IPS-20b (cell line): ENCODE results near the gene KLHL28.
"Not testable (repeated sequence)": the region's sequence is repeated elsewhere in the genome, so short reads cannot be mapped to it uniquely, and the experiment has no call there.

Experiments used
- H3K27ac ChIP-seq: one replicate; pipeline ENCODE4 v1.5.1; 2013; ENCODE audit warnings: low read length
- H3K27me3 ChIP-seq: 2 replicates; pipeline ENCODE4 v1.6.1; 2013; ENCODE audit warnings: mild to moderate bottlenecking, low read length, inconsistent platforms; ENCODE audit not compliant: insufficient read depth
- H3K36me3 ChIP-seq: 2 replicates; pipeline ENCODE4 v1.6.1; 2013; ENCODE audit warnings: low read depth, mild to moderate bottlenecking, inconsistent platforms, low read length, moderate library complexity; ENCODE audit not compliant: insufficient read depth
- H3K4me1 ChIP-seq: 2 replicates; pipeline ENCODE4 v1.6.1; 2013; ENCODE audit warnings: mild to moderate bottlenecking, control low read depth, inconsistent platforms, low read length, moderate library complexity; ENCODE audit not compliant: insufficient read depth
- H3K4me3 ChIP-seq: 2 replicates; pipeline ENCODE4 v1.5.1; 2013; ENCODE audit warnings: mild to moderate bottlenecking, low read length, inconsistent platforms
- H3K9ac ChIP-seq: 2 replicates; pipeline ENCODE4 v1.6.1; 2013; ENCODE audit warnings: low read depth, mild to moderate bottlenecking, inconsistent platforms, low read length, moderate library complexity
- H3K9me3 ChIP-seq: 2 replicates; pipeline ENCODE4 v1.6.1; 2013; ENCODE audit warnings: mild to moderate bottlenecking, low read depth, low read length, inconsistent platforms; ENCODE audit not compliant: insufficient read depth

KLHL28 gene

GRCh38 chr14:44895716-44896115, 66.0 kb downstream of the KLHL28 start:
- no peaks in the 10 kb centered on the region for H3K9me3 ChIP-seq
- H3K4me1 ChIP-seq, result peaks cover 7% of the 10 kb centered on the region; the same call in 1 of the 2 replicates
- H3K27me3 ChIP-seq, result no peaks in the 10 kb centered on the region
- H3K27ac ChIP-seq, result no peak overlapping the region
- no peak overlapping the region for H3K9ac ChIP-seq
- H3K36me3 ChIP-seq, result no peaks in the 10 kb centered on the region
- no peak overlapping the region for H3K4me3 ChIP-seq

GRCh38 chr14:44893535-44893934, 68.2 kb downstream of the KLHL28 start:
- Histone ChIP-seq H3K4me1 (peaks cover 7% of the 10 kb centered on the region; the same call in 1 of the 2 replicates), H3K27ac (no peak overlapping the region), H3K9me3 (no peaks in the 10 kb centered on the region), H3K36me3 (no peaks in the 10 kb centered on the region), H3K4me3 (no peak overlapping the region), H3K27me3 (no peaks in the 10 kb centered on the region), H3K9ac (no peak overlapping the region)

- H3K4me1 ChIP-seq, H3K4me3 ChIP-seq, H3K9me3 ChIP-seq, H3K27ac ChIP-seq, H3K9ac ChIP-seq, H3K36me3 ChIP-seq, H3K27me3 ChIP-seq: not testable (repeated sequence)
Observed at GRCh38 chr14:44891726-44892372, 69.9 kb downstream of the KLHL28 start.

- no peak overlapping the region for H3K27ac ChIP-seq
Observed at GRCh38 chr14:44889595-44890471, 71.9 kb downstream of the KLHL28 start.

GRCh38 chr14:44887596-44887955, 74.2 kb downstream of the KLHL28 start:
- H3K27me3 ChIP-seq, result no peaks in the 10 kb centered on the region
- H3K27ac ChIP-seq, result no peak overlapping the region
- no peaks in the 10 kb centered on the region for H3K4me1 ChIP-seq
- no peak overlapping the region for H3K9ac ChIP-seq
- H3K4me3 ChIP-seq, result no peak overlapping the region
- peaks cover 3% of the 10 kb centered on the region; the same call in 1 of the 2 replicates for H3K9me3 ChIP-seq
- H3K36me3 ChIP-seq, result no peaks in the 10 kb centered on the region

More at GRCh38 chr14:44889595-44890471, 71.9 kb downstream of the KLHL28 start:
- no peaks in the 10 kb centered on the region for H3K4me1 ChIP-seq
- H3K4me3 ChIP-seq, result no peak overlapping the region
- no peaks in the 10 kb centered on the region for H3K27me3 ChIP-seq
- no peak overlapping the region for H3K9ac ChIP-seq
- H3K9me3 ChIP-seq, result no peaks in the 10 kb centered on the region
- no peaks in the 10 kb centered on the region for H3K36me3 ChIP-seq

GRCh38 chr14:44886860-44887595, 74.7 kb downstream of the KLHL28 start:
- Histone ChIP-seq H3K4me1 (no peaks in the 10 kb centered on the region), H3K27me3 (no peaks in the 10 kb centered on the region), H3K9me3 (peaks cover 8% of the 10 kb centered on the region; the same call in 1 of the 2 replicates), H3K27ac (no peak overlapping the region), H3K4me3 (no peak overlapping the region), H3K9ac (no peak overlapping the region), H3K36me3 (no peaks in the 10 kb centered on the region)

- no peak overlapping the region for H3K4me3 ChIP-seq
- no peaks in the 10 kb centered on the region for H3K4me1 ChIP-seq
- no peak overlapping the region for H3K27ac ChIP-seq
- H3K9me3 ChIP-seq, result peaks cover 8% of the 10 kb centered on the region; the same call in 1 of the 2 replicates
- H3K9ac ChIP-seq, result no peak overlapping the region
- H3K36me3 ChIP-seq, result no peaks in the 10 kb centered on the region
- no peaks in the 10 kb centered on the region for H3K27me3 ChIP-seq
Observed at GRCh38 chr14:44880791-44881190, 81.0 kb downstream of the KLHL28 start.
